HG02610 (cell line): ENCODE results near the gene TNRC18.
"Not testable (repeated sequence)": the region's sequence is repeated elsewhere in the genome, so short reads cannot be mapped to it uniquely, and the experiment has no call there.

Experiments used
- ATAC-seq: cut with Tn5 transposase; IDR thresholded peaks from one replicate; pipeline ENCODE4 v1.9.1; 2021; ENCODE audit warnings: mild to moderate bottlenecking, moderate library complexity; ENCODE audit not compliant: unreplicated experiment

The TNRC18 gene

GRCh38 chr7:5377816-5378215 is 45.8 kb downstream of the TNRC18 start:
- ATAC-seq: no peak

GRCh38 chr7:5377279-5377678 is 46.4 kb downstream of the TNRC18 start:
- ATAC-seq: no peak

GRCh38 chr7:5375925-5376324 is 47.7 kb downstream of the TNRC18 start:
- no peak for ATAC-seq

GRCh38 chr7:5374464-5374863 is 49.2 kb downstream of the TNRC18 start:
- ATAC-seq: no peak

- ATAC-seq: no peak
Measured at GRCh38 chr7:5373300-5373699, 50.3 kb downstream of the TNRC18 start.

GRCh38 chr7:5370454-5371353 is 52.9 kb downstream of the TNRC18 start:
- ATAC-seq: no peak

GRCh38 chr7:5367661-5368060 is 56.0 kb downstream of the TNRC18 start:
- no peak for ATAC-seq

- peak; percentile 69 for ATAC-seq
Measured at GRCh38 chr7:5365976-5366625, 57.5 kb downstream of the TNRC18 start.

- peak; percentile 48 for ATAC-seq
Measured at GRCh38 chr7:5363729-5364128, 59.9 kb downstream of the TNRC18 start.

- no peak for ATAC-seq
Measured at GRCh38 chr7:5362466-5362865, 61.2 kb downstream of the TNRC18 start.

GRCh38 chr7:5361446-5362127 is 62.0 kb downstream of the TNRC18 start:
- ATAC-seq: no peak

GRCh38 chr7:5360971-5361370 is 62.7 kb downstream of the TNRC18 start:
- no peak for ATAC-seq

GRCh38 chr7:5360451-5360850 is 63.2 kb downstream of the TNRC18 start:
- no peak for ATAC-seq

GRCh38 chr7:5360021-5360420 is 63.6 kb downstream of the TNRC18 start:
- not testable (repeated sequence) for ATAC-seq

GRCh38 chr7:5359344-5359743 is 64.3 kb downstream of the TNRC18 start:
- ATAC-seq: no peak

GRCh38 chr7:5357951-5358350 is 65.7 kb downstream of the TNRC18 start:
- ATAC-seq: no peak

- no peak for ATAC-seq
Measured at GRCh38 chr7:5356751-5357119, 66.9 kb downstream of the TNRC18 start.

GRCh38 chr7:5354460-5355232 is 69.0 kb downstream of the TNRC18 start:
- ATAC-seq: no peak

- ATAC-seq: no peak
Measured at GRCh38 chr7:5352440-5353010, 71.1 kb downstream of the TNRC18 start.

GRCh38 chr7:5351507-5352265 is 71.9 kb downstream of the TNRC18 start:
- ATAC-seq: no peak
